Activated CD8-positive, alpha-beta memory T cell treated with anti-CD3 and anti-CD28 coated beads, Interleukin-2, amount 10 ng/mL, durations not matched to agents 7 days and 5 days (primary cell): ENCODE results near the gene TRIB2. TPM values are rescaled to one million over a fixed set of nuclear protein-coding genes. Genes with fewer than 3 reads are reported as not detected.

ENCODE experiments used
- ATAC-seq: fragments of 150-1000 bp; cut with Tn5 transposase; one replicate; pipeline ENCODE4 v1.10.0; 2021; ENCODE audit warnings: moderate library complexity
- CTCF ChIA-PET: fragments of 350-600 bp; sonication (Branson Sonifier 250); formaldehyde crosslinking; loops from one replicate; lab custom pipeline; 2021; ENCODE audit warnings: antibody characterized with exemption; lab: Charles Lee
- DNase-seq: peaks from one replicate; pipeline ENCODE4 v3.0.0-alpha.2; 2020
- H3K27ac Mint-ChIP-seq: one replicate; pipeline ENCODE4 v1.8.0; 2021; ENCODE audit warnings: mild to moderate bottlenecking, mixed read lengths
- H3K27me3 Mint-ChIP-seq: one replicate; pipeline ENCODE4 v1.8.0; 2021; ENCODE audit warnings: mixed read lengths
- H3K36me3 Mint-ChIP-seq: one replicate; pipeline ENCODE4 v1.8.0; 2021; ENCODE audit warnings: mild to moderate bottlenecking, mixed read lengths
- H3K4me1 Mint-ChIP-seq: one replicate; pipeline ENCODE4 v1.8.0; 2021; ENCODE audit warnings: mixed read lengths
- H3K4me3 Mint-ChIP-seq: one replicate; pipeline ENCODE4 v1.8.0; 2021; ENCODE audit warnings: mild to moderate bottlenecking, moderate library complexity, mixed read lengths
- H3K9me3 Mint-ChIP-seq: one replicate; pipeline ENCODE4 v1.8.0; 2022; ENCODE audit warnings: low read depth, mixed read lengths
- total RNA-seq, 2 experiments: library from RNA; stranded (reverse); gene quantifications; one replicate each; pipeline ENCODE4 v1.2.3, GENCODE V29; 2021

Gene TRIB2
- total RNA-seq, 2 experiments from 2014 or later = 14.3 to 28.5 TPM

- no peaks in the 10 kb centered on the region for H3K27me3 Mint-ChIP-seq
- no peaks in the 10 kb centered on the region for H3K4me1 Mint-ChIP-seq
- H3K4me3 Mint-ChIP-seq = no peak overlapping the region
- peaks cover 3% of the 10 kb centered on the region for H3K9me3 Mint-ChIP-seq
- CTCF ChIA-PET = interaction anchor here (1.4 kb wide), 1 partner anchor 32 kb away, joined by 3 read pairs; the partner anchor contains the start of gene TRIB2
- ATAC-seq (no peak), DNase-seq (no peak)
- no peaks in the 10 kb centered on the region for H3K36me3 Mint-ChIP-seq
- no peak overlapping the region for H3K27ac Mint-ChIP-seq
Measured at GRCh38 chr2:12684471-12684936, 32.2 kb upstream of the TRIB2 start.

- H3K36me3 Mint-ChIP-seq = no peaks in the 10 kb centered on the region
- H3K4me1 Mint-ChIP-seq = no peaks in the 10 kb centered on the region
- DNase-seq (no peak), ATAC-seq (no peak)
- no peak overlapping the region for H3K27ac Mint-ChIP-seq
- H3K27me3 Mint-ChIP-seq = no peaks in the 10 kb centered on the region
- CTCF ChIA-PET = no interaction called here
- no peaks in the 10 kb centered on the region for H3K9me3 Mint-ChIP-seq
- H3K4me3 Mint-ChIP-seq = no peak overlapping the region
Measured at GRCh38 chr2:12685145-12685544, 31.6 kb upstream of the TRIB2 start.

- no peak overlapping the region for H3K27ac Mint-ChIP-seq
- CTCF ChIA-PET = no interaction called here
- H3K4me3 Mint-ChIP-seq = no peak overlapping the region
- DNase-seq (no peak), ATAC-seq (no peak)
- no peaks in the 10 kb centered on the region for H3K36me3 Mint-ChIP-seq
- H3K4me1 Mint-ChIP-seq = no peaks in the 10 kb centered on the region
- no peaks in the 10 kb centered on the region for H3K27me3 Mint-ChIP-seq
- H3K9me3 Mint-ChIP-seq = no peaks in the 10 kb centered on the region
Measured at GRCh38 chr2:12685956-12686355, 30.8 kb upstream of the TRIB2 start.

GRCh38 chr2:12686708-12687283 is 29.9 kb upstream of the TRIB2 start:
- H3K9me3 Mint-ChIP-seq = no peaks in the 10 kb centered on the region
- DNase-seq (no peak), ATAC-seq (no peak)
- no peaks in the 10 kb centered on the region for H3K4me1 Mint-ChIP-seq
- no peaks in the 10 kb centered on the region for H3K27me3 Mint-ChIP-seq
- CTCF ChIA-PET = no interaction called here
- H3K36me3 Mint-ChIP-seq = no peaks in the 10 kb centered on the region
- no peak overlapping the region for H3K27ac Mint-ChIP-seq
- no peak overlapping the region for H3K4me3 Mint-ChIP-seq

- no peaks in the 10 kb centered on the region for H3K4me1 Mint-ChIP-seq
- ATAC-seq (no peak), DNase-seq (no peak)
- CTCF ChIA-PET = no interaction called here
- no peaks in the 10 kb centered on the region for H3K27me3 Mint-ChIP-seq
- H3K36me3 Mint-ChIP-seq = no peaks in the 10 kb centered on the region
- H3K4me3 Mint-ChIP-seq = no peak overlapping the region
- H3K9me3 Mint-ChIP-seq = peaks cover 2% of the 10 kb centered on the region
- no peak overlapping the region for H3K27ac Mint-ChIP-seq
Measured at GRCh38 chr2:12688091-12688490, 28.6 kb upstream of the TRIB2 start.

- H3K4me3 Mint-ChIP-seq = no peak overlapping the region
- CTCF ChIA-PET = no interaction called here
- peaks cover 1% of the 10 kb centered on the region for H3K36me3 Mint-ChIP-seq
- DNase-seq (no peak), ATAC-seq (no peak)
- no peaks in the 10 kb centered on the region for H3K27me3 Mint-ChIP-seq
- peaks cover 2% of the 10 kb centered on the region for H3K9me3 Mint-ChIP-seq
- no peak overlapping the region for H3K27ac Mint-ChIP-seq
- H3K4me1 Mint-ChIP-seq = no peaks in the 10 kb centered on the region
Measured at GRCh38 chr2:12688893-12689292, 27.8 kb upstream of the TRIB2 start.

- ATAC-seq (no peak), DNase-seq (no peak)
- H3K27ac Mint-ChIP-seq = no peak overlapping the region
- H3K9me3 Mint-ChIP-seq = peaks cover 4% of the 10 kb centered on the region
- peaks cover 1% of the 10 kb centered on the region for H3K36me3 Mint-ChIP-seq
- CTCF ChIA-PET = no interaction called here
- H3K27me3 Mint-ChIP-seq = no peaks in the 10 kb centered on the region
- H3K4me3 Mint-ChIP-seq = no peak overlapping the region
- H3K4me1 Mint-ChIP-seq = peaks cover 2% of the 10 kb centered on the region
Measured at GRCh38 chr2:12693509-12693908, 23.2 kb upstream of the TRIB2 start.

GRCh38 chr2:12694990-12695774 is 21.6 kb upstream of the TRIB2 start:
- H3K36me3 Mint-ChIP-seq = peaks cover 1% of the 10 kb centered on the region
- H3K9me3 Mint-ChIP-seq = peaks cover 4% of the 10 kb centered on the region
- ATAC-seq = no peak
- peaks cover 2% of the 10 kb centered on the region for H3K4me1 Mint-ChIP-seq
- peaks cover 3% of the 10 kb centered on the region for H3K27me3 Mint-ChIP-seq
- DNase-seq = no peak
- H3K27ac Mint-ChIP-seq = no peak overlapping the region
- CTCF ChIA-PET = no interaction called here
- no peak overlapping the region for H3K4me3 Mint-ChIP-seq

- Mint-ChIP-seq H3K9me3 (peaks cover 2% of the 10 kb centered on the region), H3K4me3 (no peak overlapping the region), H3K27me3 (peaks cover 21% of the 10 kb centered on the region), H3K36me3 (peaks cover 1% of the 10 kb centered on the region), H3K27ac (no peak overlapping the region), H3K4me1 (peaks cover 10% of the 10 kb centered on the region)
- CTCF ChIA-PET = no interaction called here
- ATAC-seq (no peak), DNase-seq (no peak)
Measured at GRCh38 chr2:12697617-12698016, 19.1 kb upstream of the TRIB2 start.

- peaks cover 16% of the 10 kb centered on the region for H3K4me1 Mint-ChIP-seq
- peaks cover 26% of the 10 kb centered on the region for H3K27me3 Mint-ChIP-seq
- no peak overlapping the region for H3K4me3 Mint-ChIP-seq
- CTCF ChIA-PET = no interaction called here
- no peak for ATAC-seq
- no peak overlapping the region for H3K27ac Mint-ChIP-seq
- H3K36me3 Mint-ChIP-seq = peaks cover 8% of the 10 kb centered on the region
- DNase-seq = no peak
- peaks cover 10% of the 10 kb centered on the region for H3K9me3 Mint-ChIP-seq
Measured at GRCh38 chr2:12700989-12701388, 15.7 kb upstream of the TRIB2 start.

GRCh38 chr2:12701786-12702167 is 15.0 kb upstream of the TRIB2 start:
- Mint-ChIP-seq H3K4me3 (no peak overlapping the region), H3K27ac (no peak overlapping the region), H3K9me3 (peaks cover 10% of the 10 kb centered on the region), H3K4me1 (peaks cover 16% of the 10 kb centered on the region), H3K36me3 (peaks cover 8% of the 10 kb centered on the region), H3K27me3 (peaks cover 26% of the 10 kb centered on the region)
- DNase-seq = no peak
- ATAC-seq = no peak
- CTCF ChIA-PET = interaction anchor here (1.4 kb wide), 3 partner anchors 14 to 229 kb away, joined by 3 to 8 read pairs (median 3); partner anchors contain the start of gene TRIB2

- Mint-ChIP-seq H3K27ac (no peak overlapping the region), H3K9me3 (peaks cover 10% of the 10 kb centered on the region), H3K27me3 (peaks cover 26% of the 10 kb centered on the region), H3K4me1 (peaks cover 16% of the 10 kb centered on the region), H3K36me3 (peaks cover 8% of the 10 kb centered on the region), H3K4me3 (no peak overlapping the region)
- ATAC-seq (no peak), DNase-seq (no peak)
- CTCF ChIA-PET = interaction anchor here (1.4 kb wide), 3 partner anchors 13 to 229 kb away, joined by 3 to 8 read pairs (median 3); partner anchors contain the start of gene TRIB2
Measured at GRCh38 chr2:12702168-12703121, 14.3 kb upstream of the TRIB2 start.

- ATAC-seq (no peak), DNase-seq (no peak)
- Mint-ChIP-seq H3K27ac (no peak overlapping the region), H3K36me3 (peaks cover 8% of the 10 kb centered on the region), H3K4me3 (no peak overlapping the region), H3K9me3 (peaks cover 10% of the 10 kb centered on the region), H3K27me3 (peaks cover 25% of the 10 kb centered on the region), H3K4me1 (peaks cover 29% of the 10 kb centered on the region)
- CTCF ChIA-PET = interaction anchor here (1.9 kb wide), 1 partner anchor 12 kb away, joined by 7 read pairs; the partner anchor contains the start of gene TRIB2
Measured at GRCh38 chr2:12704378-12704777, 12.4 kb upstream of the TRIB2 start.
